Nephron (organoid): ENCODE measurements around the gene POLR1E.
A peak's percentile ranks its signal among the peaks of the same experiment; 100 is the strongest.

Experiments used
- H3K27ac Mint-ChIP-seq, 3 experiments: 2 replicates each; pipeline ENCODE4 v1.8.0; 2020; ENCODE audit warnings: mixed read lengths in 3 of 3, mild to moderate bottlenecking in 2 of 3, moderate library complexity in 1 of 3
- H3K27me3 Mint-ChIP-seq: 2 replicates; pipeline ENCODE4 v1.8.0; 2021; ENCODE audit warnings: low read depth, mild to moderate bottlenecking, moderate library complexity, mixed read lengths
- H3K36me3 Mint-ChIP-seq: 2 replicates; pipeline ENCODE4 v1.8.0; 2020; ENCODE audit warnings: low read depth, mixed read lengths
- H3K4me1 Mint-ChIP-seq: 2 replicates; pipeline ENCODE4 v1.8.0; 2020; ENCODE audit warnings: mixed read lengths
- H3K4me3 Mint-ChIP-seq, 3 experiments: 2 replicates each; pipeline ENCODE4 v1.8.0; 2020; ENCODE audit warnings: mild to moderate bottlenecking in 3 of 3, mixed read lengths in 3 of 3, moderate library complexity in 2 of 3
- H3K9me3 Mint-ChIP-seq: 2 replicates; pipeline ENCODE4 v1.8.0; 2020; ENCODE audit warnings: mixed read lengths
- TF ChIP-seq, protein P1 (sequence below), 3 experiments: fragments of 200-600 bp; sonication (generic); IDR thresholded peaks; one replicate each; pipeline ENCODE4 v1.5.0; 2021; ENCODE audit warnings: antibody characterized with exemption in 3 of 3; ENCODE audit not compliant: unreplicated experiment in 3 of 3

POLR1E gene

GRCh38 chr9:37549527-37549926, 63.8 kb downstream of the POLR1E start:
- H3K4me3 Mint-ChIP-seq, result no peak overlapping the region
- H3K27me3 Mint-ChIP-seq, result no peaks in the 10 kb centered on the region

GRCh38 chr9:37550781-37551180, 65.0 kb downstream of the POLR1E start:
- TF ChIP-seq, protein P1, sequence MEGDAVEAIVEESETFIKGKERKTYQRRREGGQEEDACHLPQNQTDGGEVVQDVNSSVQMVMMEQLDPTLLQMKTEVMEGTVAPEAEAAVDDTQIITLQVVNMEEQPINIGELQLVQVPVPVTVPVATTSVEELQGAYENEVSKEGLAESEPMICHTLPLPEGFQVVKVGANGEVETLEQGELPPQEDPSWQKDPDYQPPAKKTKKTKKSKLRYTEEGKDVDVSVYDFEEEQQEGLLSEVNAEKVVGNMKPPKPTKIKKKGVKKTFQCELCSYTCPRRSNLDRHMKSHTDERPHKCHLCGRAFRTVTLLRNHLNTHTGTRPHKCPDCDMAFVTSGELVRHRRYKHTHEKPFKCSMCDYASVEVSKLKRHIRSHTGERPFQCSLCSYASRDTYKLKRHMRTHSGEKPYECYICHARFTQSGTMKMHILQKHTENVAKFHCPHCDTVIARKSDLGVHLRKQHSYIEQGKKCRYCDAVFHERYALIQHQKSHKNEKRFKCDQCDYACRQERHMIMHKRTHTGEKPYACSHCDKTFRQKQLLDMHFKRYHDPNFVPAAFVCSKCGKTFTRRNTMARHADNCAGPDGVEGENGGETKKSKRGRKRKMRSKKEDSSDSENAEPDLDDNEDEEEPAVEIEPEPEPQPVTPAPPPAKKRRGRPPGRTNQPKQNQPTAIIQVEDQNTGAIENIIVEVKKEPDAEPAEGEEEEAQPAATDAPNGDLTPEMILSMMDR (IDR thresholded peaks at IDR 0.05; ENCODE audit: unreplicated experiment in 3 of 3), result no peak
- Mint-ChIP-seq H3K4me1 (peaks cover 11% of the 10 kb centered on the region), H3K27ac (peak overlapping the region in 1 of 3 experiments; percentile 59), H3K9me3 (no peaks in the 10 kb centered on the region), H3K4me3 (no peak overlapping the region), H3K27me3 (no peaks in the 10 kb centered on the region), H3K36me3 (peaks cover 21% of the 10 kb centered on the region)

More at GRCh38 chr9:37549527-37549926, 63.8 kb downstream of the POLR1E start:
- Mint-ChIP-seq H3K4me1 (peaks cover 11% of the 10 kb centered on the region), H3K27ac (no peak overlapping the region), H3K36me3 (peaks cover 23% of the 10 kb centered on the region), H3K9me3 (no peaks in the 10 kb centered on the region)
- TF ChIP-seq, protein P1 (IDR thresholded peaks at IDR 0.05; ENCODE audit: unreplicated experiment in 3 of 3), result no peak

- H3K9me3 Mint-ChIP-seq, result no peaks in the 10 kb centered on the region
- H3K4me1 Mint-ChIP-seq, result peaks cover 11% of the 10 kb centered on the region
- H3K4me3 Mint-ChIP-seq, result no peak overlapping the region
- peaks cover 24% of the 10 kb centered on the region for H3K36me3 Mint-ChIP-seq
- TF ChIP-seq, protein P1 (IDR thresholded peaks at IDR 0.05; ENCODE audit: unreplicated experiment in 3 of 3), result no peak
- H3K27me3 Mint-ChIP-seq, result no peaks in the 10 kb centered on the region
- peak overlapping the region in 1 of 3 experiments; percentile 1 for H3K27ac Mint-ChIP-seq
These were observed 65.7 kb downstream of the POLR1E start for GRCh38 chr9:37551468-37551867.

GRCh38 chr9:37551888-37552287, 66.1 kb downstream of the POLR1E start:
- Mint-ChIP-seq H3K27ac (peak overlapping the region in 1 of 3 experiments; percentile 1), H3K9me3 (no peaks in the 10 kb centered on the region), H3K36me3 (peaks cover 29% of the 10 kb centered on the region), H3K4me3 (no peak overlapping the region), H3K27me3 (no peaks in the 10 kb centered on the region), H3K4me1 (peaks cover 11% of the 10 kb centered on the region)
- TF ChIP-seq, protein P1 (IDR thresholded peaks at IDR 0.05; ENCODE audit: unreplicated experiment in 3 of 3), result no peak
